ENCODE measurements around the gene BAD.

- TF ChIP-seq ARNTL (CRISPR knock-in tag; IDR thresholded peaks at IDR 0.05; ENCODE audit: borderline replicate concordance, low read depth) (no peak), ISL1 (CRISPR knock-in tag; IDR thresholded peaks at IDR 0.05) (no peak), ZFP3 (CRISPR knock-in tag; IDR thresholded peaks at IDR 0.05) (no peak), BACH2 (CRISPR knock-in tag; IDR thresholded peaks at IDR 0.05; ENCODE audit: borderline replicate concordance) (no peak), CSRNP3 (CRISPR knock-in tag; IDR thresholded peaks at IDR 0.05) (no peak), ZNF8 (CRISPR knock-in tag; IDR thresholded peaks at IDR 0.05) (no peak), ZFP30 (CRISPR knock-in tag; IDR thresholded peaks at IDR 0.05) (no peak), PPARA (CRISPR knock-in tag; IDR thresholded peaks at IDR 0.05; ENCODE audit: borderline replicate concordance) (no peak), SNAI2 (CRISPR knock-in tag; IDR thresholded peaks at IDR 0.05) (no peak), TCF4 (CRISPR knock-in tag; IDR thresholded peaks at IDR 0.05; ENCODE audit: borderline replicate concordance) (no peak), PATZ1 (CRISPR knock-in tag; IDR thresholded peaks at IDR 0.05; ENCODE audit: borderline replicate concordance) (no peak)
Observed at GRCh38 chr11:64304032-64304315, 19.5 kb upstream of the BAD start.
